BJ (cell line): Measurements from ENCODE around the gene CPED1. TPM values are rescaled to one million over a fixed set of nuclear protein-coding genes. Genes with fewer than 3 reads are reported as not detected.

Source experiments
- CTCF ChIA-PET: fragments of 350-600 bp; formaldehyde crosslinking; extraction: SDS; loops from one replicate; lab custom pipeline; 2021; ENCODE audit warnings: antibody characterized with exemption, inconsistent platforms; lab: Yijun Ruan, JAX
- POLR2A ChIA-PET: fragments of 300-600 bp; sonication (Branson Sonifier 250); formaldehyde crosslinking; extraction: SDS; loops from one replicate; lab custom pipeline; 2021; ENCODE audit warnings: antibody characterized with exemption; lab: Charles Lee
- DNase-seq: peaks from one replicate; pipeline ENCODE4 v3.0.0-alpha.2; 2011; ENCODE audit warnings: low read depth
- H3K27me3 ChIP-seq: 2 replicates; pipeline ENCODE4 v1.6.0; 2011; ENCODE audit warnings: low read length; ENCODE audit not compliant: control insufficient read depth, insufficient read depth
- H3K36me3 ChIP-seq: 2 replicates; pipeline ENCODE4 v1.5.1; 2011; ENCODE audit warnings: low read length; ENCODE audit not compliant: control insufficient read depth, insufficient read depth
- H3K4me3 ChIP-seq: 2 replicates; pipeline ENCODE4 v1.5.1; 2011; ENCODE audit warnings: low read depth, mild to moderate bottlenecking, control low read depth, low read length
- CTCF ChIP-seq: IDR thresholded peaks from 2 replicates; pipeline ENCODE4 v1.5.1; 2011; ENCODE audit warnings: low read depth, mild to moderate bottlenecking, control low read depth, inconsistent platforms, low read length, moderate library complexity; ENCODE audit not compliant: insufficient read depth
- polyA plus RNA-seq: library from polyadenylated mRNA; depleted of rRNA; stranded (reverse); fragments of >200 nt; gene quantifications from 2 replicates; pipeline ENCODE4 v1.2.3, GENCODE V29; 2011

The CPED1 gene
- polyA plus RNA-seq, 1 experiment: 18.3 TPM

DNA sequence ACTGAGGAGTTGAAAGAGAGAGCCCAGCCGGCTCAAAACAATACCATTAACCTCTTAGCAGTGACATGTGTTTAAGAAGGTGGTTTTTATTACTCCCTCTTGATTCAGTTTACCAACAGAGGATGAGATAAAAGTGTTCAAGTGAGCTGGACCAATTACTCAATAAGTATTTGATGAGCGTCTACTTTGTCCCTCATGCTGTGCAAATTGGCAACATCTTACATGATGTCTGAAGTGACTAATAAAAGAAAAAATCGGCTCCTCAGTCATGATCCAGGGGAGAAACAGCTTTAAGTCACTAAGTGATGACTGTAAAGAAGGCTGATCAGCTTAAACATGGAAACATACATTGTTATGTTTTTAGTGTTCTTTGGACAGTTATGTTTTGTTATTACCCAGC lies 348.1 kb downstream of the CPED1 start:
- Histone ChIP-seq H3K4me3 (no peak overlapping the region), H3K36me3 (no peaks in the 10 kb centered on the region), H3K27me3 (0 out of 2 replicates have a peak, but pooled peaks cover under 1% of the 10 kb centered on the region)
- TF ChIP-seq CTCF: no peak
- ChIA-PET POLR2A (interaction anchor here (0.7 kb wide), 1 partner anchor 31 kb away, joined by 3 read pairs; no protein-coding TSS in a partner anchor), CTCF (interaction anchor here (1.0 to 1.5 kb wide), 4 partner anchors 9 to 530 kb away, joined by 3 to 7 read pairs (median 4); partner anchors contain the start of gene CPED1)
- DNase-seq: no peak

- ChIA-PET CTCF (interaction anchor here (1.0 to 1.5 kb wide), 4 partner anchors 10 to 531 kb away, joined by 3 to 7 read pairs (median 4); partner anchors contain the start of gene CPED1), POLR2A (no interaction called here)
- TF ChIP-seq CTCF: no peak
- no peaks in the 10 kb centered on the region for H3K36me3 ChIP-seq
- no peaks in the 10 kb centered on the region for H3K27me3 ChIP-seq
- H3K4me3 ChIP-seq: no peak overlapping the region
- no peak for DNase-seq
These were observed 348.9 kb downstream of the CPED1 start for GRCh38 chr7:121337398-121337797.

DNA sequence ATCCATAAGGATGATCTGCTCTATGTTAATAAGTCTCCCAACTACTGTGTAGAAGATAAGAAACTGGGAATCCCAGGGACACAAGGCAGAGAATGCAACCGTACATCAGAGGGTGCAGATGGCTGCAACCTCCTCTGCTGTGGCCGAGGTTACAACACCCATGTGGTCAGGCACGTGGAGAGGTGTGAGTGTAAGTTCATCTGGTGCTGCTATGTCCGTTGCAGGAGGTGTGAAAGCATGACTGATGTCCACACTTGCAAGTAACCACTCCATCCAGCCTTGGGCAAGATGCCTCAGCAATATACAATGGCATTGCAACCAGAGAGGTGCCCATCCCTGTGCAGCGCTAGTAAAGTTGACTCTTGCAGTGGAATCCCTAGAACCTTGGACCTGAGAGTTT lies 350.6 kb downstream of the CPED1 start:
- no peaks in the 10 kb centered on the region for H3K36me3 ChIP-seq
- no peak for DNase-seq
- CTCF ChIA-PET: no interaction called here
- POLR2A ChIA-PET: no interaction called here
- no peaks in the 10 kb centered on the region for H3K27me3 ChIP-seq
- no peak for TF ChIP-seq CTCF
- H3K4me3 ChIP-seq: no peak overlapping the region

- TF ChIP-seq CTCF: no peak
- no peak overlapping the region for H3K4me3 ChIP-seq
- CTCF ChIA-PET: no interaction called here
- H3K27me3 ChIP-seq: no peaks in the 10 kb centered on the region
- no peak for DNase-seq
- no peaks in the 10 kb centered on the region for H3K36me3 ChIP-seq
- POLR2A ChIA-PET: interaction anchor here (0.6 kb wide), 1 partner anchor 145 kb away, joined by 3 read pairs; no protein-coding TSS in a partner anchor
These were observed 353.4 kb downstream of the CPED1 start for GRCh38 chr7:121341933-121342332.

DNA sequence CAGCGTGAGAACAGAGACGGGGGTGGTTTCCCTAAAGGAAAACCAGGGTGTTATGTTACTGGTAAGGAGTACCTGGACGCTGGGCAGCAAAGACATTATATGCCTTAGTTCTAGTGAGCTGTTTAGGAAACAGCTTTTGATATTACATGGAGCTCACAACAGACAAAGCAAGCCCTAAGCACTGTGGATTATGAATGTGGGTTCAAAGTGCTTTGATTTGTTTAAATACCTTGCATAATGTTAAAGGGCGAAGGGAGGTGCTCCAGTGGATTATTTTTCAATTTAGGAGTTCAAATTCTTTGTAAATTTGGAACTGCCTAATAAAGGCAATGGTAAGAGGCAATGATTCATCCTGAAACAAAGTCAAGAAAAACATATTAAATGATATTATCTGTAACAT lies 354.1 kb downstream of the CPED1 start:
- CTCF ChIA-PET: no interaction called here
- POLR2A ChIA-PET: interaction anchor here (0.6 kb wide), 1 partner anchor 144 kb away, joined by 3 read pairs; no protein-coding TSS in a partner anchor
- no peaks in the 10 kb centered on the region for H3K36me3 ChIP-seq
- DNase-seq: no peak
- TF ChIP-seq CTCF: no peak
- H3K27me3 ChIP-seq: no peaks in the 10 kb centered on the region
- no peak overlapping the region for H3K4me3 ChIP-seq
